Measurements from ENCODE around the gene CD300H. TPM values are rescaled to one million over a fixed set of nuclear protein-coding genes. Genes with fewer than 3 reads are reported as not detected.
"Not testable (repeated sequence)": the region's sequence is repeated elsewhere in the genome, so short reads cannot be mapped to it uniquely, and the experiment has no call there.

CD300H gene
- total RNA-seq, 4 donors from 2014 or later: not detected

GRCh38 chr17:74578979-74579378 is 11.7 kb upstream of the CD300H start:
- Histone ChIP-seq H3K4me3 (no peak overlapping the region), H3K36me3 (no peaks in the 10 kb centered on the region), H3K27ac (no peak overlapping the region), H3K9me3 (peaks cover 0 to 3% (median 0%) of the 10 kb centered on the region in 4 donors), H3K27me3 (no peaks in the 10 kb centered on the region), H3K4me1 (no peaks in the 10 kb centered on the region)
- no peak for TF ChIP-seq POLR2A (IDR thresholded peaks at IDR 0.05)
- no peak for TF ChIP-seq CTCF (IDR thresholded peaks at IDR 0.05)
- no peak for TF ChIP-seq EP300 (IDR thresholded peaks at IDR 0.05)
- no peak for DNase-seq (ENCODE audit: low spot score in 2 of 2)
- 81 to 87% methylated on average over 9 of the region's 9 CpGs for WGBS, 2 donors

- H3K27ac ChIP-seq: no peak overlapping the region
- no peaks in the 10 kb centered on the region for H3K4me1 ChIP-seq
- peaks cover 0 to 6% (median 0%) of the 10 kb centered on the region in 4 donors for H3K9me3 ChIP-seq
- TF ChIP-seq CTCF (IDR thresholded peaks at IDR 0.05): no peak
- no peaks in the 10 kb centered on the region for H3K36me3 ChIP-seq
- H3K27me3 ChIP-seq: no peaks in the 10 kb centered on the region
- no peak for DNase-seq (ENCODE audit: low spot score in 2 of 2)
- 66 to 70% methylated on average over 5 of the region's 5 CpGs for WGBS, 2 donors
- no peak overlapping the region for H3K4me3 ChIP-seq
Measured at GRCh38 chr17:74574489-74575142, 7.3 kb upstream of the CD300H start.

- DNase-seq (ENCODE audit: low spot score in 2 of 2); H3K9me3 ChIP-seq; H3K27me3 ChIP-seq; H3K36me3 ChIP-seq; H3K27ac ChIP-seq; H3K4me1 ChIP-seq; H3K4me3 ChIP-seq: not testable (repeated sequence)
Measured at GRCh38 chr17:74573635-74574034, 6.3 kb upstream of the CD300H start.

GRCh38 chr17:74573169-74573568 is 5.9 kb upstream of the CD300H start:
- H3K4me1 ChIP-seq: no peaks in the 10 kb centered on the region
- peaks cover 0 to 6% (median 0%) of the 10 kb centered on the region in 4 donors for H3K9me3 ChIP-seq
- H3K36me3 ChIP-seq: no peaks in the 10 kb centered on the region
- no peaks in the 10 kb centered on the region for H3K27me3 ChIP-seq
- H3K4me3 ChIP-seq: no peak overlapping the region
- 66 to 71% methylated on average over 3 of the region's 3 CpGs for WGBS, 2 donors
- DNase-seq (ENCODE audit: low spot score in 2 of 2): no peak
- H3K27ac ChIP-seq: no peak overlapping the region
- TF ChIP-seq EP300 (IDR thresholded peaks at IDR 0.05): no peak
- TF ChIP-seq POLR2A (IDR thresholded peaks at IDR 0.05): no peak
- no peak for TF ChIP-seq CTCF (IDR thresholded peaks at IDR 0.05)

GRCh38 chr17:74571621-74572270 is 4.4 kb upstream of the CD300H start:
- Histone ChIP-seq H3K4me3 (no peak overlapping the region), H3K27ac (no peak overlapping the region), H3K27me3 (no peaks in the 10 kb centered on the region), H3K9me3 (peaks cover 0 to 6% (median 0%) of the 10 kb centered on the region in 4 donors), H3K36me3 (no peaks in the 10 kb centered on the region), H3K4me1 (no peaks in the 10 kb centered on the region)
- 71 to 75% methylated on average over 4 of the region's 4 CpGs for WGBS, 2 donors
- no peak for DNase-seq (ENCODE audit: low spot score in 2 of 2)
- TF ChIP-seq EP300 (IDR thresholded peaks at IDR 0.05): no peak
- TF ChIP-seq POLR2A (IDR thresholded peaks at IDR 0.05): no peak
- TF ChIP-seq CTCF (IDR thresholded peaks at IDR 0.05): no peak

All from tibial nerve (tissue), 4 donors.